ENCODE measurements around the gene GRIK4. TPM values are rescaled to one million over a fixed set of nuclear protein-coding genes. Genes with fewer than 3 reads are reported as not detected.
A peak's percentile ranks its signal among the peaks of the same experiment; 100 is the strongest.

Gene GRIK4
- total and polyA plus RNA-seq, 2 of the 4 experiments (the other 2 are of a cell fraction) = 0.18 to 0.38 TPM

- Histone ChIP-seq H4K20me1 (ENCODE audit: insufficient read depth, low read length) (no peaks in the 10 kb centered on the region), H3K4me3 (ENCODE audit: insufficient read depth, low read depth, low read length) (no peak overlapping the region), H2BK20ac (ENCODE audit: low read depth, low read length) (peak overlapping the region; percentile 81), H2AK5ac (ENCODE audit: low read depth, low read length) (peak overlapping the region; percentile 70; the same call in 1 of the 2 replicates), H3K4me2 (ENCODE audit: low read depth, low read length) (peak overlapping the region; percentile 16; the same call in 1 of the 2 replicates), H2BK15ac (ENCODE audit: low read depth, low read length) (peak overlapping the region; percentile 56; the same call in 2 of the 3 replicates), H3K9me3 (ENCODE audit: control insufficient read depth, insufficient read depth, low read length) (no peaks in the 10 kb centered on the region), H4K8ac (ENCODE audit: low read depth in 2 of 2, low read length in 2 of 2) (peak overlapping the region; percentile 81 to 85; a peak in 3 of 4 replicates), H2AFZ (replicated peaks; ENCODE audit: low read length, poor library complexity) (peak overlapping the region; percentile 87), H3K23ac (ENCODE audit: low read depth, low read length) (peak overlapping the region; percentile 84; the same call in 1 of the 2 replicates), H3K9me1 (ENCODE audit: insufficient read depth, low read length) (peaks cover 8% of the 10 kb centered on the region; the same call in 1 of the 2 replicates), H3K79me1 (ENCODE audit: low read depth in 1 of 2, low read length in 2 of 2) (no peaks in the 10 kb centered on the region), H3K4ac (ENCODE audit: low read depth, low read length) (peak overlapping the region; percentile 83), H2BK5ac (ENCODE audit: low read depth, low read length, poor library complexity, severe bottlenecking) (peak overlapping the region; percentile 62), H3K9ac (ENCODE audit: low read depth, low read length) (peak overlapping the region; percentile 7; the same call in 1 of the 2 replicates), H3K18ac (ENCODE audit: low read depth, low read length) (peak overlapping the region; percentile 44; the same call in 1 of the 2 replicates), H4K5ac (ENCODE audit: low read depth, low read length) (peak overlapping the region; percentile 9; the same call in 1 of the 2 replicates), H3K56ac (ENCODE audit: extremely low read depth, insufficient read depth, low read length) (peak overlapping the region; percentile 29), H2AK9ac (replicated peaks; ENCODE audit: low read depth, low read length, poor library complexity) (peak overlapping the region; percentile 20), H3K27me3 (ENCODE audit: control insufficient read depth, insufficient read depth, low read length) (no peaks in the 10 kb centered on the region), H3K36me3 (ENCODE audit: control insufficient read depth, insufficient read depth, low read length) (no peaks in the 10 kb centered on the region), H3K27ac (ENCODE audit: insufficient read depth, low read length) (peak overlapping the region; percentile 87), H3K4me1 (ENCODE audit: control insufficient read depth, insufficient read depth, low read length) (peaks cover 13% of the 10 kb centered on the region; the same call in 1 of the 2 replicates), H3K14ac (replicated peaks; ENCODE audit: low read depth, low read length) (peak overlapping the region; percentile 81), H2BK120ac (ENCODE audit: low read depth, low read length) (peak overlapping the region; percentile 85), H4K91ac (ENCODE audit: insufficient read depth, low read depth, low read length) (peak overlapping the region; percentile 87)
- WGBS, 2 experiments (ENCODE audit: extremely low coverage in 2 of 2, insufficient read length in 1 of 2) = no CpG with 5 or more reads among the region's 13 CpGs
- CTCF ChIA-PET = interaction anchor here (1.4 to 1.8 kb wide), 2 partner anchors 10 to 30 kb away, joined by 5 to 7 read pairs; no protein-coding TSS in a partner anchor
- TF ChIP-seq FOS (IDR thresholded peaks at IDR 0.05; ENCODE audit: low read depth, low read length) (0 out of 2 replicates have a peak, but pooled peaks have one; percentile 5), SMC3 (IDR thresholded peaks at IDR 0.05; ENCODE audit: low read depth, low read length) (no peak), CEBPB (IDR thresholded peaks at IDR 0.05; ENCODE audit: low read depth, low read length) (no peak), USF2 (IDR thresholded peaks at IDR 0.05; ENCODE audit: low read depth, low read length) (no peak)
- no TSS peak for BruUV-seq (replicated peaks)
- POLR2A ChIA-PET (ENCODE audit: unreplicated experiment) = interaction anchor here (0.5 kb wide), 1 partner anchor 161 kb away, joined by 6 read pairs; no protein-coding TSS in a partner anchor
- peak; percentile 71 for ATAC-seq (ENCODE audit: low read depth)
- peak; percentile 52 for DNase-seq
- dilution Hi-C loops (cut with HindIII; ENCODE audit: low sequenced_read_pairs, unreplicated experiment) (no loop called here), in situ Hi-C loops (cut with MboI; ENCODE audit: low sequenced_read_pairs) (no loop called here), intact Hi-C loops (cut with micrococcal nuclease) (loop anchor here (2.0 to 10.0 kb wide), 3 partner anchors 29 to 1990 kb away; no protein-coding TSS in a partner anchor)
Measured at GRCh38 chr11:120517390-120517761, 5.8 kb downstream of the GRIK4 start.
